Thymus (tissue), 11 donors: ENCODE results near the gene CRABP1. TPM values are rescaled to one million over a fixed set of nuclear protein-coding genes. Genes with fewer than 3 reads are reported as not detected.

Source experiments
- DNase-seq, 9 donors: peaks; one replicate each; pipeline ENCODE4 v3.0.0-alpha.2; 2013; ENCODE audit warnings: low spot score in 9 of 9, low read depth in 6 of 9, missing footprints in 1 of 9
- H3K27ac ChIP-seq, 2 donors: one replicate each; pipeline ENCODE4 v1.5.1; 2013; ENCODE audit warnings: control low read depth in 1 of 2, low read depth in 1 of 2, low read length in 1 of 2, mild to moderate bottlenecking in 1 of 2, moderate library complexity in 1 of 2
- H3K27me3 ChIP-seq, 2 donors: one replicate each; pipeline ENCODE4 v1.5.1; 2013; ENCODE audit warnings: low read length in 1 of 2; ENCODE audit not compliant: control insufficient read depth in 2 of 2, insufficient read depth in 1 of 2
- H3K36me3 ChIP-seq, 2 donors: one replicate each; pipeline ENCODE4 v1.5.1; 2013; ENCODE audit warnings: low read length in 1 of 2, mild to moderate bottlenecking in 1 of 2, moderate library complexity in 1 of 2; ENCODE audit not compliant: control insufficient read depth in 2 of 2, insufficient read depth in 2 of 2
- H3K4me1 ChIP-seq, 2 donors: one replicate each; pipeline ENCODE4 v1.5.1; 2013; ENCODE audit warnings: low read length in 2 of 2; ENCODE audit not compliant: control insufficient read depth in 2 of 2, insufficient read depth in 2 of 2
- H3K4me3 ChIP-seq, 2 donors: one replicate each; pipeline ENCODE4 v1.5.1; 2013; ENCODE audit warnings: low read length in 2 of 2, control low read depth in 1 of 2, mild to moderate bottlenecking in 1 of 2
- H3K9me3 ChIP-seq, 2 donors: one replicate each; pipeline ENCODE4 v1.5.1; 2013; ENCODE audit warnings: low read length in 1 of 2, mild to moderate bottlenecking in 1 of 2; ENCODE audit not compliant: control insufficient read depth in 2 of 2, insufficient read depth in 1 of 2
- WGBS: extraction: QIAGEN DNeasy Blood & Tissue Kit; methylation state at CpG from one replicate; pipeline ENCODE4 v1.1.7; 2013; 5-methylcytosine and 5-hydroxymethylcytosine counted together
- polyA plus RNA-seq: library from polyadenylated mRNA; stranded (reverse); fragments of 200-250 nt; gene quantifications from one replicate; pipeline ENCODE4 v1.2.3, GENCODE V29; 2013
- total RNA-seq: library from RNA; stranded (reverse); fragments of 120-200 nt; gene quantifications from one replicate; pipeline ENCODE4 v1.2.4, GENCODE V29; 2013
- donor health status: healthy.

The CRABP1 gene
- total and polyA plus RNA-seq, 2 donors = 1.8 to 6.5 TPM

DNA sequence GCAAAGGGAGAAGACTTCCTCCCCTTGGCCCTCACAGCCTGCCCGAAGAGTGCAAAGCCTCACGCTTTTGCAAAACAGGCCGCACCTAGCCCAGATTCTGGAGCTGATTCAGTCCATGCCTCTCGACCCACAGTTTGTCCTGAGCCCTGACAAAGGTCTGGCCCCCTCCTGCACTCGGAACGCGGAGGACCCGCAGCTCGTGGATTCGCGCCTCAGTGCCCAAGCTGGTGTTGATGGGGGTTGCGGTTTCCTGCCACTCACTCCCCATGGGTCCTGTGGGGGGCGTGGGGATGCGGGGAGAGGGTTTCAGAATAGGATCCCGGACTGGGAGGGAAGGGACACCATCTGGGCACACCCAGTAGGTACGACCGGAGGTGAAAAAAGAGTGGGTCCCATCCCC lies 594 bp upstream of the CRABP1 start:
- Histone ChIP-seq H3K27me3 (peaks cover 44 to 85% of the 10 kb centered on the region in 2 donors), H3K4me1 (peaks cover 0 to 9% of the 10 kb centered on the region in 2 donors), H3K36me3 (no peaks in the 10 kb centered on the region), H3K4me3 (no peak overlapping the region), H3K9me3 (peaks cover 0 to 3% of the 10 kb centered on the region in 2 donors), H3K27ac (no peak overlapping the region)
- 29% methylated on average over 17 of the region's 17 CpGs for WGBS
- DNase-seq = no peak

DNA sequence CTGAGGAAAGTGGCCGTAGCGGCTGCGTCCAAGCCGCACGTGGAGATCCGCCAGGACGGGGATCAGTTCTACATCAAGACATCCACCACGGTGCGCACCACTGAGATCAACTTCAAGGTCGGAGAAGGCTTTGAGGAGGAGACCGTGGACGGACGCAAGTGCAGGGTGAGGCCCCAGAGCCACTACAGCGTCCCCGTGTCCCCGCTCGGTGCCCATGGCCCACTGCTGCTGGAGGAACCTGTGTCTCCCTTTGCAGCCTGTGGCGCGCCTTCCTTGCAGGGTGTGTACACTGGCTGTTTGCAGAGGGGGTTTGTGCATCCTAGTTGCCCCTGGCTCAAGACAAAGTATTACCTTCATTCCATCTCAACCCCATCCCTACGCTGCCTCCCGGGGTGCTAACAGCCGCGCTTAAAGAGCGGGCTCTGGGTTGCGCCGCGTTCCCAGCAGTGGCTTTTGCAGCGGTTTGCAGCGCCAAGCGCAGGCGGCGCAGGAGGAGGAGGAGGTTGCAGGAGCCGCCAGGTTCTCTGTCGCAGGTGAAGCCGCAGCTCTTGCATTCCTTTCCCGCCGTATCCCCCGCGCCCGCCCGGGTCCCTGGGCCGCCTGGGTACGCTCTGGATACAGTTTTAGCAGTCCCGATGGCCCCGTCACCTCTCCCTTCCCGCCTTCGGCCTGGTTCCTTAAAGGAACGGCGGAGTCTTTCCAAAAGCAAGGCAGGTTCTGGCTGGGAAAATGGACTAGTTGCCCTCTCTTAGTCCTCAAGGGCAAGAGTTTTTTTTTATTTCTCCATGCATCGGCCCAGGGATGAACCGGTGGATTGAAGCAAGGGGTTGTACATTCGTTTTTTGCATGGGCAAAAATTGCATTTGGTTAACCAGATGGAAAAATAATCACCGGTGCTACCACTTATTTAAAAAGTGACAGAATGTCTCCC lies 1.2 kb downstream of the CRABP1 start:
- Histone ChIP-seq H3K27me3 (peaks cover 44 to 85% of the 10 kb centered on the region in 2 donors), H3K27ac (no peak overlapping the region), H3K4me3 (no peak overlapping the region), H3K9me3 (peaks cover 0 to 3% of the 10 kb centered on the region in 2 donors), H3K4me1 (peaks cover 0 to 9% of the 10 kb centered on the region in 2 donors), H3K36me3 (no peaks in the 10 kb centered on the region)
- WGBS = 9% methylated on average over 53 of the region's 53 CpGs
- DNase-seq = no peak

DNA sequence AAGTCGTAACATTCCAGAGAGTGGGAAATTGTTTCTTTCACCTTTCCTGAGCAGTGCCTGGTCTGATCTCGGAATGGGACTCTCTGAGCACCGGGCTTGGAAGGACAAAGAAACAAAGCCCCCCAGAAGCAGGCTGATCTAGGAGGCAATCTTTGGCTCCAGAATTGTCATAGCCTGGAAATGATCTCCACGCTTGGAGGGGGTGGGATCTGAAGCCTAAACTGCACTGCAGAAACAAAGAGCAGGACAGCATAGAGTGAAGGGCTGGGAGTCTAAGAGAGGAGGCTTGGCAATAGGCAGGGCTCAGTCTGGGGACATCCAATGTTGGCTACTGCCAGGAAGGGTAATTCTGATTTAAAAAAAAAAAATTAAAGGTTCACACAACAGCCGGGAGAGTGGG lies 1.9 kb downstream of the CRABP1 start:
- H3K4me1 ChIP-seq = peaks cover 0 to 9% of the 10 kb centered on the region in 2 donors
- WGBS = 77% methylated on average over 5 of the region's 5 CpGs
- H3K27me3 ChIP-seq = peaks cover 44 to 79% of the 10 kb centered on the region in 2 donors
- no peak overlapping the region for H3K27ac ChIP-seq
- DNase-seq = no peak
- H3K9me3 ChIP-seq = peaks cover 0 to 3% of the 10 kb centered on the region in 2 donors
- no peak overlapping the region for H3K4me3 ChIP-seq
- no peaks in the 10 kb centered on the region for H3K36me3 ChIP-seq

DNA sequence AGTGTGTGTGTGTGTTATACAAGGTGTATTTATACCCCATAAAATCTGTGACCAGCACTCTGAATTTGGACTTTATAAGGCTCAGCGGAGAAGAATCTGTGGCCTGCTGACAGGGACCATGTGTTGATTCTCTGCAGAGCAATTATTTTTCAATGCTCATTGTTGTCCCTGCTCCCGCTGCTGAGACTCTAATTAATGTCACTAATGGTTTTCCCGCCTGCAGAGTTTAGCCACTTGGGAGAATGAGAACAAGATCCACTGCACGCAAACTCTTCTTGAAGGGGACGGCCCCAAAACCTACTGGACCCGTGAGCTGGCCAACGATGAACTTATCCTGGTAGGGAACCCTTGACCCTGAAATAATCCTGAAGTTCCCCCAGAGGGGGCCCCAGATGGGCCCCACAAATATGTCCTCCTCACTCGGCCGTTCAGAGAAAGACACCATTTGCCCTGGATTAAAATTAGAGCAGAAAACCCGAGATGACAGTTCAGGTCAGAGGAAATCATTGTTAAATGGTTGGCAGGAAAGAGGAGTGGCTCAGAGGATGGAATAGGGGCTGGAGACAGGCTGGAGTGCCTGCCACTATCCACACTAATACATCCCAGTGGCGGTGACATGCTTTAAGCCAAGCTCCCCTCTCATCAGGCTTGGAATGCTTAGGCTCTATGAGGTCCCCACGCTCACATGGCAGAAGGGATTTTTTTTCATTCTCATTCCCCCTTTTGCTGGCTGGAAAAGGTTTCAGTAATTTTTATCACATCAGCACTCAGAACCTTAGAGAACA lies 3.3 kb downstream of the CRABP1 start:
- Histone ChIP-seq H3K9me3 (peaks cover 0 to 3% of the 10 kb centered on the region in 2 donors), H3K27me3 (peaks cover 44 to 71% of the 10 kb centered on the region in 2 donors), H3K4me3 (no peak overlapping the region), H3K27ac (no peak overlapping the region), H3K4me1 (peaks cover 0 to 9% of the 10 kb centered on the region in 2 donors), H3K36me3 (no peaks in the 10 kb centered on the region)
- DNase-seq = no peak
- 93% methylated on average over 12 of the region's 12 CpGs for WGBS

DNA sequence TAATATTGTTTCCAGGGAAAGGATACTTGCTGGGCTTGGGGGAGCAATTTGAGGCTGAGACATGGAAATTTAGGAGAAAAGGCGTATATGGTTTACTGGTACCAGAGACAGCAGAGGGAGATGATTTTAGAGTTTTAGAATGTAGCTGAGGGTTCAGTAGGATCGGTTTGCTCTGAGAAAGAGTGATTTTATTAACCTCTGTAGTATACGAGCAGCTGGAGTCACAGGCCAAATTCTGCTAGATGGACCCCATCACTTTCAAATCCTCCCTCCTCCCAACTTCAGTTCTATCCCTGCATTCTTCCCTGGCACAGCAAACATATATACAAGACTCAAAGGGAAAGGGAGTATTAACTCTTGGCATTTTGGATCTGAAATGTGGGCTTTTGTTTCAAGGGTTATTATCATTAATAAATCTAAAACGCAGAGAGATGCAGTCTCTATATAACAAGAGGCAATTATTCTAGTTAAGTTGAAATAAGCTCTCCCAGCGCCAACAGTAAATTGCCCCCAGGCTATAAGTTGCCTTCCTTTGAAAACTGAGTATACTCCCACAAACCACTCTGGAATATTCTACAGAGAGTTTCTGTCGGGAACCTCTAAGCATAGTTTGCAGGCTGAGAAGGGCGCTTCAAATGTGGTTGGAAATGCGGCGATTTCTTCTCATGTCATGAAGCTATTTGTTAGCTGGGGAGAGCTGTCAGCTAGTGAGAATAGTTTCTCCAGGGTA lies 5.4 kb downstream of the CRABP1 start:
- peaks cover 23 to 50% of the 10 kb centered on the region in 2 donors for H3K27me3 ChIP-seq
- peaks cover 0 to 4% of the 10 kb centered on the region in 2 donors for H3K4me1 ChIP-seq
- no peak overlapping the region for H3K4me3 ChIP-seq
- H3K36me3 ChIP-seq = no peaks in the 10 kb centered on the region
- 97% methylated on average over 9 of the region's 9 CpGs for WGBS
- H3K27ac ChIP-seq = no peak overlapping the region
- no peaks in the 10 kb centered on the region for H3K9me3 ChIP-seq
- DNase-seq = no peak

DNA sequence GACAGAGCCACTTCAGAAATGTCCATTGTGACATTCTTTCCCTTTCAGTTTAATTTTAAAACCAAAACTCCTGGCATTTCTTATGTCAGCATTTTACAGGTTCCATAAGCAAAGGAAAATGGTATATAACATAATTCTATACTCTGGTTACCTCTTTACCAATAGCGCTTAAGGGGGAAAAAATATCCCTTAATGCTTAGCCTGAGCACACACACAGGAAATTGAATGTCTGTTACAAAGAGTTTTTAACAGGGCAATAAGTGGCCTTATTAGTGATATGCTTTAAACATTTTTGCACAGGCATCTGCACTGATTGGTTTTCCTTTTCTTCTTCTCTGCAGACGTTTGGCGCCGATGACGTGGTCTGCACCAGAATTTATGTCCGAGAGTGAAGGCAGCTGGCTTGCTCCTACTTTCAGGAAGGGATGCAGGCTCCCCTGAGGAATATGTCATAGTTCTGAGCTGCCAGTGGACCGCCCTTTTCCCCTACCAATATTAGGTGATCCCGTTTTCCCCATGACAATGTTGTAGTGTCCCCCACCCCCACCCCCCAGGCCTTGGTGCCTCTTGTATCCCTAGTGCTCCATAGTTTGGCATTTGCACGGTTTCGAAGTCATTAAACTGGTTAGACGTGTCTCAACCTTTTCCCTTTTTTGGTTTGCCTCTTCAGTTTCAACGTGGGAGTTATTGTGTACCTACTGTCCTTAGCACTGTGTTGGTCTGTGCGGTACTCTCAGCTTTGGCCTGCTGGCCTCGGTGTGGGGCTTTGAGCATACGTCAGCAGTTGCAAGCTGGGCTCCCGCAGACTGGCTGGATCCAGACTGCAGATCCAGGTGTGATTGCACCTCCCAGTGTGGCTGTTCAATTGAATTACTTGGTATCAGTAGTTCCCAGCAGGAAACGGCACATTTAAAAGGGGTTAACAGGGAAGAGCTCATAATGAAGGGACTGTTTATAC lies 7.7 kb downstream of the CRABP1 start:
- no peaks in the 10 kb centered on the region for H3K36me3 ChIP-seq
- H3K27ac ChIP-seq = no peak overlapping the region
- H3K4me3 ChIP-seq = no peak overlapping the region
- WGBS = 93% methylated on average over 17 of the region's 17 CpGs
- H3K27me3 ChIP-seq = peaks cover 0 to 27% of the 10 kb centered on the region in 2 donors
- DNase-seq = no peak
- H3K9me3 ChIP-seq = no peaks in the 10 kb centered on the region
- H3K4me1 ChIP-seq = no peaks in the 10 kb centered on the region

DNA sequence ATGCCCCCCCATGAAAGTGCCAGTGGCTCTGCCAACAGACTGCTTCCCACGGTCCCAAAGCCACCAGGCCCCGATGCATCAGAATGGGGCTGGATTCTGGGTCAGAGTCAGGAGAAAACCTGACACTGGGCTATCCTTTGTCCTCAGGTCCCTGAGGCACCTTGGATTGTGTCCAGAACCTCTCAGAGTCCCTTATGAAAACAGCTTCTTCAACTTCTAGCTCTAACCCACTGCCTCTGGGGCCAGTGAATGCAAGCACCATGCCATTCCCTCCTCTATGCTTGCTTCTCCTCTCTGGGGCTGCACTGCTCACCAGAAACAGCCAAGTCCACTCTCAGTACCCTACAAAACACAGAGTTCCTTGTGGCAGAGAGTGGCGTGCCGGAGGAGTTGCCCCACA lies 9.9 kb downstream of the CRABP1 start:
- WGBS = 70% methylated on average over 4 of the region's 4 CpGs
- H3K9me3 ChIP-seq = no peaks in the 10 kb centered on the region
- H3K27ac ChIP-seq = no peak overlapping the region
- no peaks in the 10 kb centered on the region for H3K4me1 ChIP-seq
- no peaks in the 10 kb centered on the region for H3K36me3 ChIP-seq
- H3K27me3 ChIP-seq = peaks cover 0 to 14% of the 10 kb centered on the region in 2 donors
- no peak for DNase-seq
- no peak overlapping the region for H3K4me3 ChIP-seq

DNA sequence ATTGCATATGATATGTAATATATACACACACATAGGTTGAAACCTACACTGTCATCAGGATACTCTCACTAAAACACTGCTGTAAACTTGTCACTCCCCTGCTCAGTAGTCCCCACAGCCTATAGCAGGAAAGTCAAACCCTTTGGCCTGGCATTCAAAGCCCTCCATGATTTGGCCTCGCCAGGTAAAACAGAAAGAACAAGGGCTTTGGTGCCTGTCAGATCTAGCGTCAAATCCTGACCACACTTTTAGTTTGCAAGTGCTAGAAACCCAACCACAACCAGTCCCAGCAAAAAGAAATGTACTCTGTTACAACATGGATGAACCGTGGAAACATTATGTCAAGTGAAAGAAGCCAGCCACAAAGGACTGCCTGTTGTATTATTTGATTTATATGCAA lies 11.4 kb downstream of the CRABP1 start:
- 91% methylated on average over 3 of the region's 3 CpGs for WGBS
- peaks cover 0 to 5% of the 10 kb centered on the region in 2 donors for H3K27me3 ChIP-seq
- no peak for DNase-seq

More for the DNA sequence above, 11.4 kb downstream of the CRABP1 start:
- no peaks in the 10 kb centered on the region for H3K9me3 ChIP-seq
- no peak overlapping the region for H3K4me3 ChIP-seq
- no peak overlapping the region for H3K27ac ChIP-seq
- no peaks in the 10 kb centered on the region for H3K36me3 ChIP-seq
- no peaks in the 10 kb centered on the region for H3K4me1 ChIP-seq
